ENCODE results near the gene PLCD3. TPM values are rescaled to one million over a fixed set of nuclear protein-coding genes. Genes with fewer than 3 reads are reported as not detected.

The PLCD3 gene
- total RNA-seq, 1 donor: 62.6 TPM

GRCh38 chr17:45120558-45120957, 11.8 kb downstream of the PLCD3 start:
- TF ChIP-seq, protein P1, sequence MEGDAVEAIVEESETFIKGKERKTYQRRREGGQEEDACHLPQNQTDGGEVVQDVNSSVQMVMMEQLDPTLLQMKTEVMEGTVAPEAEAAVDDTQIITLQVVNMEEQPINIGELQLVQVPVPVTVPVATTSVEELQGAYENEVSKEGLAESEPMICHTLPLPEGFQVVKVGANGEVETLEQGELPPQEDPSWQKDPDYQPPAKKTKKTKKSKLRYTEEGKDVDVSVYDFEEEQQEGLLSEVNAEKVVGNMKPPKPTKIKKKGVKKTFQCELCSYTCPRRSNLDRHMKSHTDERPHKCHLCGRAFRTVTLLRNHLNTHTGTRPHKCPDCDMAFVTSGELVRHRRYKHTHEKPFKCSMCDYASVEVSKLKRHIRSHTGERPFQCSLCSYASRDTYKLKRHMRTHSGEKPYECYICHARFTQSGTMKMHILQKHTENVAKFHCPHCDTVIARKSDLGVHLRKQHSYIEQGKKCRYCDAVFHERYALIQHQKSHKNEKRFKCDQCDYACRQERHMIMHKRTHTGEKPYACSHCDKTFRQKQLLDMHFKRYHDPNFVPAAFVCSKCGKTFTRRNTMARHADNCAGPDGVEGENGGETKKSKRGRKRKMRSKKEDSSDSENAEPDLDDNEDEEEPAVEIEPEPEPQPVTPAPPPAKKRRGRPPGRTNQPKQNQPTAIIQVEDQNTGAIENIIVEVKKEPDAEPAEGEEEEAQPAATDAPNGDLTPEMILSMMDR (IDR thresholded peaks at IDR 0.05; ENCODE audit: insufficient read depth, low read depth, low read length): no peak
- no peak overlapping the region for H3K4me3 ChIP-seq (ENCODE audit: low read depth, low read length)
- no peak for DNase-seq (ENCODE audit: low read depth)

DNA sequence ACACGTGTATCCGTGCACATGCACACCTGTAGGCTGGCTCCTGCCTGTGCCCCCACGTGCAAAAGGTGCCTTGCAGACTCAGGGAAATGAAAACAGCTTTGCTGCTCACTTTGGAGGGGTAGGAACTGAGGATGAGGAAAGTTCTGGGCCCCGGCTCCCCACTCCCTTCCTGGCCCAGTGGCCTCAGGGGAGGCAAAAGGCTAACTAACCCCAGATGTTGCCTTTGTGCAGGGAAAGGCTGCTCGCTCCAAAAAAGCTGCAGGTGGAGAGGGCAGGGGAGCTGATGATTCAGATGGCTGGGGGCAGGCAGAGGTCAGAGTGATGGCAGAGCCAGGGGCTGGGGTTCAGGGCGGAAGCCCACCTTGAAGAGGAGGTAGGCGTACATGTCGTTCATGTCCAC, 12.4 kb downstream of the PLCD3 start:
- no peak overlapping the region for H3K4me3 ChIP-seq (ENCODE audit: low read depth, low read length)
- TF ChIP-seq, protein P1 (IDR thresholded peaks at IDR 0.05; ENCODE audit: insufficient read depth, low read depth, low read length): no peak
- no peak for DNase-seq (ENCODE audit: low read depth)

GRCh38 chr17:45118691-45119090, 13.6 kb downstream of the PLCD3 start:
- TF ChIP-seq, protein P1 (IDR thresholded peaks at IDR 0.05; ENCODE audit: insufficient read depth, low read depth, low read length): no peak

DNA sequence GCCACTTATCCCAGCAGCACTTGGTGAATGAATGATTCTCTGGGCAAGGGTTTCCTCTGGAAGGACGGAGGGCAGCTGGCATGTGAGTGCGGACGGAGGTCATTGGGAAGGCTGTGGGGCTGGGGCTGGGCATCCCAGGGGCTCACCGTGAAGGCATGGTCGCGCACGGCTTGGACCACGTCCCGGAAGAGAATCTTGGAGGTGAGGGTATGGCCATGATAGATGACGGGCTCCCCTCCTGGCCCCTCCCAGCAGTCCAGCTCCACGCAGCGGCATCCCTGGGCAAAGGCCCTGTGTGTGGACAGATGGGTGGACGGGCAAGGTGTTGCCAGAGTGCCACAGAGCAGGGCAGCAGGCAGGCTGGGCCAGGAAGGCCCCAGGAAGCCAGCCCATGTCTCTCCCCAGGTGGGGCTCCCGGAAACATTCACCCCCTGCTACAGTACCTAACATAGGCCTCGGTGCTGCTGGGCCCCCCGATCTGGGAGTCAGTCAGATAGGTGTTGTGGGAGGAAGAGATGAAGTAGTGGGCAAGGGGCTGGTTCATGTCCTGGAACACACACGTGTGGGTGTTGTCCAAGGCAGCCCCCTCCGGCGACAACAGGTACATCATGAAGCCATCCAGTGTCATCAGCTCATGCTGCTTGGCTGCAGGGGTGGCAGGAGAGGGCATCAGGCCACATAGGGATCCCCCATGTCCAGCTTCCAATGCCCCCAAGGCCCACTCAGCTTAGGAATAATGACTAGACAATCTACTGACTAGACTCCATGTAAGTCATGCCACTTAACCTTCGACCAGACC, 14.3 kb downstream of the PLCD3 start:
- no peak overlapping the region for H3K4me3 ChIP-seq (ENCODE audit: low read depth, low read length)

More at GRCh38 chr17:45118691-45119090, 13.6 kb downstream of the PLCD3 start:
- no peak overlapping the region for H3K4me3 ChIP-seq (ENCODE audit: low read depth, low read length)
- DNase-seq (ENCODE audit: low read depth): no peak

GRCh38 chr17:45117334-45117733, 15.0 kb downstream of the PLCD3 start:
- H3K4me3 ChIP-seq (ENCODE audit: low read depth, low read length): no peak overlapping the region
- DNase-seq (ENCODE audit: low read depth): no peak
- TF ChIP-seq, protein P1 (IDR thresholded peaks at IDR 0.05; ENCODE audit: insufficient read depth, low read depth, low read length): no peak

More for the DNA sequence above, 14.3 kb downstream of the PLCD3 start:
- no peak for DNase-seq (ENCODE audit: low read depth)
- TF ChIP-seq, protein P1 (IDR thresholded peaks at IDR 0.05; ENCODE audit: insufficient read depth, low read depth, low read length): no peak

GRCh38 chr17:45116434-45117016, 15.8 kb downstream of the PLCD3 start:
- TF ChIP-seq, protein P1 (IDR thresholded peaks at IDR 0.05; ENCODE audit: insufficient read depth, low read depth, low read length): no peak
- DNase-seq (ENCODE audit: low read depth): no peak
- no peak overlapping the region for H3K4me3 ChIP-seq (ENCODE audit: low read depth, low read length)

Measured in fibroblast of villous mesenchyme (primary cell).